Lower lobe of right lung (tissue), 2 donors: ENCODE data around the gene PLD1. TPM values are rescaled to one million over a fixed set of nuclear protein-coding genes. Genes with fewer than 3 reads are reported as not detected.
A peak's percentile ranks its signal among the peaks of the same experiment; 100 is the strongest.

Source experiments
- ATAC-seq, 2 donors: fragments of 200-7000 bp; cut with Tn5 transposase; one replicate each; pipeline ENCODE4 v1.9.1; 2020 to 2022; ENCODE audit warnings: mild to moderate bottlenecking in 2 of 2, moderate library complexity in 2 of 2
- DNase-seq: peaks from one replicate; pipeline ENCODE4 v3.0.0-alpha.2; 2020
- H3K27ac ChIP-seq: fragments of 200-600 bp; one replicate; pipeline ENCODE4 v1.8.0; 2022
- H3K27me3 ChIP-seq: fragments of 200-600 bp; one replicate; pipeline ENCODE4 v1.8.0; 2022; ENCODE audit warnings: low read depth
- H3K36me3 ChIP-seq: fragments of 200-600 bp; one replicate; pipeline ENCODE4 v1.8.0; 2022; ENCODE audit warnings: mild to moderate bottlenecking
- H3K4me1 ChIP-seq: fragments of 200-600 bp; one replicate; pipeline ENCODE4 v1.8.0; 2022
- H3K4me3 ChIP-seq: fragments of 200-600 bp; one replicate; pipeline ENCODE4 v1.8.0; 2022; ENCODE audit warnings: mild to moderate bottlenecking
- H3K9me3 ChIP-seq: fragments of 200-600 bp; one replicate; pipeline ENCODE4 v1.8.0; 2022
- intact Hi-C: fragments of 100-400 bp; cut with DNase I; formaldehyde crosslinking; loops from one replicate; pipeline ENCODE4 v1.11.0; 2022
- total RNA-seq: library from RNA; stranded (reverse); fragmentation: NEBNext Ultra II Directional; extraction: Animal tissue kit (Norgen Biotek cat#: 25700); gene quantifications from one replicate; pipeline ENCODE4 v1.2.1, GENCODE V29; 2021
- TF ChIP-seq, protein P1 (sequence below): fragments of 200-600 bp; IDR thresholded peaks from one replicate; pipeline ENCODE4 v1.8.0; 2022; ENCODE audit warnings: antibody characterized with exemption, mild to moderate bottlenecking
- donor health status: DM: no; HTN: yes; CAD: no; lungs with severe emphysema.

The PLD1 gene
- total RNA-seq, 1 donor from 2014 or later: 27.7 TPM

- TF ChIP-seq, protein P1, sequence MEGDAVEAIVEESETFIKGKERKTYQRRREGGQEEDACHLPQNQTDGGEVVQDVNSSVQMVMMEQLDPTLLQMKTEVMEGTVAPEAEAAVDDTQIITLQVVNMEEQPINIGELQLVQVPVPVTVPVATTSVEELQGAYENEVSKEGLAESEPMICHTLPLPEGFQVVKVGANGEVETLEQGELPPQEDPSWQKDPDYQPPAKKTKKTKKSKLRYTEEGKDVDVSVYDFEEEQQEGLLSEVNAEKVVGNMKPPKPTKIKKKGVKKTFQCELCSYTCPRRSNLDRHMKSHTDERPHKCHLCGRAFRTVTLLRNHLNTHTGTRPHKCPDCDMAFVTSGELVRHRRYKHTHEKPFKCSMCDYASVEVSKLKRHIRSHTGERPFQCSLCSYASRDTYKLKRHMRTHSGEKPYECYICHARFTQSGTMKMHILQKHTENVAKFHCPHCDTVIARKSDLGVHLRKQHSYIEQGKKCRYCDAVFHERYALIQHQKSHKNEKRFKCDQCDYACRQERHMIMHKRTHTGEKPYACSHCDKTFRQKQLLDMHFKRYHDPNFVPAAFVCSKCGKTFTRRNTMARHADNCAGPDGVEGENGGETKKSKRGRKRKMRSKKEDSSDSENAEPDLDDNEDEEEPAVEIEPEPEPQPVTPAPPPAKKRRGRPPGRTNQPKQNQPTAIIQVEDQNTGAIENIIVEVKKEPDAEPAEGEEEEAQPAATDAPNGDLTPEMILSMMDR: no peak
- Histone ChIP-seq H3K4me3 (peak overlapping the region; percentile 60), H3K36me3 (no peaks in the 10 kb centered on the region), H3K27ac (peak overlapping the region; percentile 87), H3K27me3 (no peaks in the 10 kb centered on the region), H3K4me1 (peaks cover 48% of the 10 kb centered on the region), H3K9me3 (no peaks in the 10 kb centered on the region)
- intact Hi-C loops: no loop called here
- DNase-seq: no peak
- ATAC-seq: peak; percentile 32 to 33
These were observed 747 bp downstream of the PLD1 start for GRCh38 chr3:171809611-171809860.

DNA sequence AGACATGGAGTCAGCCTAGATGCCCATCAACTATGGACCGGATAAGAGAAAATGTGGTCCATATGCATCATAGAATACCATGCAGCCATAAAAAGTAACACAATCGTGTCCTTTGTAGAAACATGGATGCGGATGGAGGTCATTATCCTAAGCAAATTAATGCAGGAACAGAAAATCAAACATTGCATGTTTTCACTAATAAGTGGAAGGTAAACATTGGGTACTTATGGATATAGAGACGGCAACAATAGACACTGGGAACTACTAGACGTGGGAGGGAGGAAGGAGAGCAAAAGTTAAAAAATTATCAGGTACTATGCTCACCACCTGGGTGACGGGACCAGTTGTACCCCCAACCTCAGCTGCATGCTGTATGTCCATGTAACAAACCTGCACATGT is 2.5 kb downstream of the PLD1 start:
- Histone ChIP-seq H3K27me3 (no peaks in the 10 kb centered on the region), H3K27ac (no peak overlapping the region), H3K36me3 (no peaks in the 10 kb centered on the region), H3K4me1 (peaks cover 57% of the 10 kb centered on the region), H3K4me3 (no peak overlapping the region), H3K9me3 (no peaks in the 10 kb centered on the region)
- intact Hi-C loops: no loop called here
- TF ChIP-seq, protein P1: no peak
- DNase-seq (no peak), ATAC-seq (no peak)

- intact Hi-C loops: no loop called here
- Histone ChIP-seq H3K4me1 (peaks cover 62% of the 10 kb centered on the region), H3K27me3 (no peaks in the 10 kb centered on the region), H3K4me3 (no peak overlapping the region), H3K36me3 (no peaks in the 10 kb centered on the region), H3K27ac (no peak overlapping the region), H3K9me3 (no peaks in the 10 kb centered on the region)
- TF ChIP-seq, protein P1: no peak
- no peak for ATAC-seq
- no peak for DNase-seq
These were observed 3.1 kb downstream of the PLD1 start for GRCh38 chr3:171807129-171807675.

- H3K36me3 ChIP-seq: no peaks in the 10 kb centered on the region
- peaks cover 67% of the 10 kb centered on the region for H3K4me1 ChIP-seq
- H3K9me3 ChIP-seq: no peaks in the 10 kb centered on the region
- no peak overlapping the region for H3K4me3 ChIP-seq
- intact Hi-C loops: no loop called here
- ATAC-seq (no peak), DNase-seq (no peak)
- no peak overlapping the region for H3K27ac ChIP-seq
- no peaks in the 10 kb centered on the region for H3K27me3 ChIP-seq
- TF ChIP-seq, protein P1: no peak
These were observed 3.8 kb downstream of the PLD1 start for GRCh38 chr3:171806200-171807128.

- H3K9me3 ChIP-seq: no peaks in the 10 kb centered on the region
- ATAC-seq (no peak), DNase-seq (no peak)
- peaks cover 67% of the 10 kb centered on the region for H3K4me1 ChIP-seq
- no peak overlapping the region for H3K27ac ChIP-seq
- no peaks in the 10 kb centered on the region for H3K27me3 ChIP-seq
- TF ChIP-seq, protein P1: no peak
- intact Hi-C loops: no loop called here
- no peak overlapping the region for H3K4me3 ChIP-seq
- no peaks in the 10 kb centered on the region for H3K36me3 ChIP-seq
These were observed 4.6 kb downstream of the PLD1 start for GRCh38 chr3:171805687-171806086.
